NK-92 (cell line): Measurements from ENCODE around the gene NFIB.

ENCODE experiments used
- DNase-seq: peaks from one replicate; lab custom pipeline; 2025; ENCODE audit not compliant: unreplicated experiment; lab: John Stamatoyannopoulos, UW

Gene NFIB

DNA sequence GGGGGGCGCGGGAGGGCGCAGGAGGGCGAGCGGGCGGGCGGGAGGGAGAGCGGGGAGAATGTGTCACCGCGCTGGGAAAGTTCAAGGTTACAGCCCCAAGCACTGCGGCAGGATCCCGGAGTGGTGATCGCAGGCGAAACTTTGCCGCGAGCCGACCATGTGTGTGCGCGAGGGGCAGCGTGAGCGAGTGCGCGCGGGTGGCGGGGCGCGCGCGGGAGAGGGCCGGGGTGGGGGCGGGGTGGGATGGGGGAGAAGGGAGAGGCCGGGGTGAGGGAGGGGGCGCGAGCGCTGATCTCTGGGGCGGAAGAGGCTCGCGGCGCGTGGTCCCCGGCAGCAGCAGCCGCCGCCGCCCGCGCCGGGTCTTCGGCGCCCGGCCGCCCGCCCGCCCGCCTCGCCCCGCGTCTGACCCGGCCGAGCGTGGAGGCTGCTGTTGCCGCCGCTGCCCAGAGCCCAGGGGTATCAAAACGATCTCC, at the start of gene NFIB:
NFIB (minus strand) TSS at position 191 of the 473 bp plus-strand sequence. CDS start 630 bp downstream, outside the sequence.
- DNase-seq = no peak

DNA sequence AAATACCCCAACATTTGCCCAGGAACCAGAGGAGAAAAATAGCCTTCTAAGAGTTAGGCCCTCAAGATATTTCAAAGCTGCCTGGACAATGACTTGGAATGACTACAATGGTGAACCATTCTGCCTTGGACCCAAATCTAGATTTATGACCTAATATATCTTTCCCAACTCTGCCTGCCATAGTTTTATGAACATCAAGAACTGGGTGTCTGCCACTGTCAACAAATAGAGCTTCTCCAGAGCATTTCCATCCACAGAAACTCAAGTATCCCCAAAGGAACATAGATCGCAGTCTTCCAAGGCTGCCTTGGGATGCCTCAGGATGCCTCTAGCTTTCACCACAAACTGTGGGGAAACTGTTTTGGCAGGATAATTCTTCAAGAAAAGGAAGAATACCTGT, 48.2 kb upstream of the NFIB start:
- DNase-seq = no peak

GRCh38 chr9:14361074-14361473, 47.1 kb upstream of the NFIB start:
- no peak for DNase-seq

DNA sequence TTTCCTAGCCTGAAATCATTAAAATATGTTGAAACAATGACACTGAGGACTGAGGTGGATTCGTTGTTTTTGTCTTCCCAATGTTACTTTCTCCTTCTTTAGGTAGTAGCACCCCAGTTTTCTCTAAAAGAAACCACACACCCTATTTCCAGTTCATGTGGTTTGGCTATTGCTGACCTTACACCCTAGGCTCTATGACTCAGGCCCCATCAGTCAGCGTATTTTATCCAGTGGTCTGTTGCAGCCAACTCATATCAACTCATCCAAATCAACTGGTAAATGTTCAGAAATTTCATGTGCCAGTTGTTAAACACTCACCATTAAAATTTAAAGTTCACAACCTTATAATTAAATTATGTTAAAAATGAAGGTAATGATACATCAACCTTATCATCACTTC, 44.6 kb upstream of the NFIB start:
- DNase-seq = no peak

GRCh38 chr9:14356351-14357265, 42.7 kb upstream of the NFIB start:
- DNase-seq = no peak

- DNase-seq = no peak
These were observed 40.3 kb upstream of the NFIB start for GRCh38 chr9:14354201-14354600.

DNA sequence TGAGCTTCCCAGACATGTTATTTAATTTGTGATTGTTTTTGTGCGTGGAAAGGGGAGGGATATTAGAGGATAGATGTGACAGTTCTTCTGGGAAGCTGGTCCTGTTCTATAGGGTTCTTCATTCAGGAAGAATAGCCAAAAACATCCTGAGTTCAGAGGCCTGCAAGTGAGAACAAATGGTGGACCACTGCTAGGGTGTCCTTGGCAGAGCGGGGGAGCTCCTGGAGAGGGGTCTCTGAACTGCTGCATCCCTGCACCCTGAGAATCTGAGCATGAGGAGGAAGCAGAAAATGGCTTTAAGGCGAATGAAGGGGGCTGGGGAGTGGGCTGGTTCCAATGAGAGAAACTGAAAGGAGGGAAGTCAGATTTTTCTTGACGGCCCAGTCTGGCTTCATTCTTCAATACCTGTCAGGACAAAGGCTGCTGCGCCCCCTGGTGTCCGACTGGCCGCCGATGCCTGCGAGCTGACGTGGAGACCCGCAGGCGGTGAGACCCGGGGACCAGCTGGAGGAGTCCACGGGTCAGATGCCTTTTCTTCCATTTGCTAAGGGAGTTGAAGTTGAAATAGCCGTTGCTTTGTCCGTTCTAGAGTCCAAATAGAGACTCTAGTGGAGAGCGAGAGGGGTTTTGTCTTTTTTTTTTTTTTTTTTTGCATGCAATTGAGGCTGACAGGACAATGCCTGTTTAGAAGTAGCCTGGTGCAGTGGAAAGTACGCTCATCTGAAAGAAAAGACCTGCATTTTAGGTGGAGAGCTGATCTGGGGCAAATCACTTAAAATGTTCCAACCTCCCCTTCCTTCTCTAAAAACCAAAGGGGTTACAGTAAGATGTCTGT, 39.5 kb upstream of the NFIB start:
- no peak for DNase-seq

DNA sequence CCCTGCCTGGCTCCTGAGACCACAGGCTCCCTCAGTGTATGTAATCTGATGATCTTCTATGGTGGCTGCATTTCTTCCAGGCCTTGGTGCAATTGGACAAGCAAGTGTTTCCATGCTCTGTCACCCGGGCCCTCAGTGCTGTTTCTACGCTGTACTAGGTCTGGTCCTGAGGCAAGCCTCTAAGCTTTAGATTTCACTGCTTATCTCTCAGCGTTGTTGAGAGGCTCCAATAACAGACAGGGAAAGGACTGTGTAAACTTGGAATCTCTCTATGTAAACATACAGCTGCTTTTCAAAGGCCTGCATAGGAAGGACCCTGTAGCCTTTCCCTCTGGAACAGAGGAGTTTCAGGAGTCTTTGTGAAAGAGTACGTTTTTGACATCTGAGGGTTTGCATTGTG, 38.6 kb upstream of the NFIB start:
- DNase-seq = no peak

DNA sequence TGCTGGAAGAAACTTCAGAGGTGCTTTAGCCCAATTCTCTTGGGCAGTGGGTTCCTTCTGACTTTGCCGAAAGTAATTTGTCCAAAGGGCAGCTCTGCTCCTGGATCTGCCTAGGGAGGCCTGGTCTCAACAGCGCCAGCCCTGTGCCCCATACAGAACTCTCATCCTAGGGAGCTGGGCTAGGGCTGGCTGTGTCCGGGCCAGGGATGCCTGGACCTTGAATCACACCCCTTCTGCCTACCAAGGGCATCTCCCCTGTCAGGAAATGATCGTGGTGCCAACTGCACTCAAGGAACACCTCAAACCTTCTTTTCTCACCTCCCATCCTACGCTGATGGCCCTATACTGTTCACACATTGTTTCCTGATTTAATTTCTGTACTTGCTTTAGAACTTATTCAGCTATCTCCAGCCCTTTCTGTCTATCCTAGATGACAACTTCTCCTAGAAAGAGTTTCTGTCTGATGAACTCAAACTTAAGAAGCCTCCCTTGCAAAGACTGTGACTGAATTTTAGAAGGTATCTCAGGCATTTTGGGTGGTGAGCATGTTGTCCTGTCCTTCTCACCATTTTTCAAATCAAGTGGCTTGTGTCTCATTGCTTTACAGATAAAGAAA, 37.4 kb upstream of the NFIB start:
- DNase-seq = no peak

GRCh38 chr9:14350754-14351153, 36.8 kb upstream of the NFIB start:
- DNase-seq = no peak

DNA sequence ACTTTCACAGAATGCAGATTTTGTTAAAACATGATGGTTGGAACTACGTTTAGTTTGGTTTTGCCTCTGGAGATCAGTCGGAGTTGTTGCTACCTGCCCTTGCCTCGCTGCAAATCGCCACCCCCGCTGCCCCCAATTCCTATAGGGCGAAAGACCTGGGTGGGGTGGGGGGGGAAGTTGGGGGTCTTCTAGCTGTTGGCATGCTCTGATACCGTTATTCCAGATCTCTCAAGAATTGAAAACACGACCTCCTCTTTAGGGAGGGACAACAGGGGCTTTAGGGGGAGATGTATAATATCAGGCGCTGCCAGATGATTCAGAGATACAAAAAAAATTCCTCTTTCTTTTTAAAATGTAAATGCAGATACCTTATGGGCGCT, 36.4 kb upstream of the NFIB start:
- DNase-seq = no peak

GRCh38 chr9:14349447-14350348, 35.8 kb upstream of the NFIB start:
- no peak for DNase-seq

DNA sequence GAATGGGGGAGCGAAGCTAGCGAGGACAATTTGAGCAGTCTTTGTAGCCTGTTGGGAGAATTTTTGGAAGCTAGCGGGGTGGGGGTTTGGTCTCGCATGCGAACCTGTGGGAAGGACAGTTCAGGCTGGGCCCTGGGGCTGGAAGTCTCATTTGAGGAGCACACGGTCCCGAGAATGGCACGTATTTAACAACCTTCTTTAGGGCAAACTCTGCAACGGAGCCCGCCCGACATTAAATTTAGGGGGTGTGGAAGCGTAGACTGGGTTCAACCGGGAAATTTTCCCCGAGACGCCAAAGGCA, 35.2 kb upstream of the NFIB start:
- no peak for DNase-seq

GRCh38 chr9:14348373-14349145, 34.6 kb upstream of the NFIB start:
- no peak for DNase-seq

GRCh38 chr9:14348123-14348372, 34.1 kb upstream of the NFIB start:
- DNase-seq = no peak

DNA sequence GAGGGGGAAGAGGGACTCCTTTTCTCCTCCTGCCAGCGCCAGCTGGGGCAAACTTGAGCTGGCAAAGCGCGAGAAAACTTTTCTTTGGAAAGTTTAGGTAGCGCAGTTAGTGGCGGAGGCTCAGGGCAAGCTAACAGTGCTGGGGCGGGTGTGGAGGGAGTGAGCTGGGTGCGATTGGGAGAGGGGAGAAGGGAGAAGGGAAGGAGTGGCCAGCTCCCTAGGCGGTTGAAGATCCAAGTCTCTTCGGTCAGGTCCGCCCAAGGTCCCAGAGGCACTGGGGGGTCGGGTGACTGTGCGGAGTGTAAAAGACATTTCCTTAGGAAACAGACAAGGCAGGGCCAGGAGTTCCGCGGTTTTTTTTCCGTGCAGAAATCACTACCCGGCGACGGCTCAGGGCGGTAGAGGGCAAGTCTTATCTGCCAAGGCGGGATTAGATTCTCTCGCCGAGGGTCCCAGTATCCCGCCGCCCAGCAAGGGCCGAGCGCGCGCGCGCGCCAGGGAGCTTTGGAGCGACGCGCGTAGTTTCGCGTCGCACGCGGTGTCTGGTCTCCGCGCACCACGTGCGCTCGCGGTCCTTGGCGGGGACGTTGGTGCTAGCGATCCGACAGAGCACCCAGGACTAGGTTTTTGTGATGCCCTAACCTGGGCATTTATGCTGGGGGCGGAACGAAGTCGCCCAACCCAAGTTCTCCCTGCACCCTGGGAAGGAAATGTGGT, 33.6 kb upstream of the NFIB start:
- no peak for DNase-seq

- no peak for DNase-seq
These were observed 33.0 kb upstream of the NFIB start for GRCh38 chr9:14346811-14347405.

GRCh38 chr9:14346231-14346791, 32.4 kb upstream of the NFIB start:
- DNase-seq = no peak
